ENCODE results near the gene ZFYVE28. TPM values are rescaled to one million over a fixed set of nuclear protein-coding genes. Genes with fewer than 3 reads are reported as not detected.

ZFYVE28 gene
- 10 to 100 TPM in 2 of 4 donors, 1 to 10 TPM in 2; 8.5 to 15.0 (median 11.7) TPM for total RNA-seq

GRCh38 chr4:2417765-2418649, at the start of gene ZFYVE28:
Gene ZFYVE28 (minus strand): TSS chr4:2418645. CDS start chr4:2418323, 322 bp downstream.
- TF ChIP-seq, protein P1, sequence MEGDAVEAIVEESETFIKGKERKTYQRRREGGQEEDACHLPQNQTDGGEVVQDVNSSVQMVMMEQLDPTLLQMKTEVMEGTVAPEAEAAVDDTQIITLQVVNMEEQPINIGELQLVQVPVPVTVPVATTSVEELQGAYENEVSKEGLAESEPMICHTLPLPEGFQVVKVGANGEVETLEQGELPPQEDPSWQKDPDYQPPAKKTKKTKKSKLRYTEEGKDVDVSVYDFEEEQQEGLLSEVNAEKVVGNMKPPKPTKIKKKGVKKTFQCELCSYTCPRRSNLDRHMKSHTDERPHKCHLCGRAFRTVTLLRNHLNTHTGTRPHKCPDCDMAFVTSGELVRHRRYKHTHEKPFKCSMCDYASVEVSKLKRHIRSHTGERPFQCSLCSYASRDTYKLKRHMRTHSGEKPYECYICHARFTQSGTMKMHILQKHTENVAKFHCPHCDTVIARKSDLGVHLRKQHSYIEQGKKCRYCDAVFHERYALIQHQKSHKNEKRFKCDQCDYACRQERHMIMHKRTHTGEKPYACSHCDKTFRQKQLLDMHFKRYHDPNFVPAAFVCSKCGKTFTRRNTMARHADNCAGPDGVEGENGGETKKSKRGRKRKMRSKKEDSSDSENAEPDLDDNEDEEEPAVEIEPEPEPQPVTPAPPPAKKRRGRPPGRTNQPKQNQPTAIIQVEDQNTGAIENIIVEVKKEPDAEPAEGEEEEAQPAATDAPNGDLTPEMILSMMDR (IDR thresholded peaks at IDR 0.05; ENCODE audit: low read depth), result no peak

- TF ChIP-seq, protein P1 (IDR thresholded peaks at IDR 0.05; ENCODE audit: low read depth), result no peak
These were observed 46.6 kb upstream of the ZFYVE28 start for GRCh38 chr4:2465032-2465431.

- TF ChIP-seq, protein P1 (IDR thresholded peaks at IDR 0.05; ENCODE audit: low read depth), result no peak
These were observed 44.7 kb upstream of the ZFYVE28 start for GRCh38 chr4:2462992-2463762.

DNA sequence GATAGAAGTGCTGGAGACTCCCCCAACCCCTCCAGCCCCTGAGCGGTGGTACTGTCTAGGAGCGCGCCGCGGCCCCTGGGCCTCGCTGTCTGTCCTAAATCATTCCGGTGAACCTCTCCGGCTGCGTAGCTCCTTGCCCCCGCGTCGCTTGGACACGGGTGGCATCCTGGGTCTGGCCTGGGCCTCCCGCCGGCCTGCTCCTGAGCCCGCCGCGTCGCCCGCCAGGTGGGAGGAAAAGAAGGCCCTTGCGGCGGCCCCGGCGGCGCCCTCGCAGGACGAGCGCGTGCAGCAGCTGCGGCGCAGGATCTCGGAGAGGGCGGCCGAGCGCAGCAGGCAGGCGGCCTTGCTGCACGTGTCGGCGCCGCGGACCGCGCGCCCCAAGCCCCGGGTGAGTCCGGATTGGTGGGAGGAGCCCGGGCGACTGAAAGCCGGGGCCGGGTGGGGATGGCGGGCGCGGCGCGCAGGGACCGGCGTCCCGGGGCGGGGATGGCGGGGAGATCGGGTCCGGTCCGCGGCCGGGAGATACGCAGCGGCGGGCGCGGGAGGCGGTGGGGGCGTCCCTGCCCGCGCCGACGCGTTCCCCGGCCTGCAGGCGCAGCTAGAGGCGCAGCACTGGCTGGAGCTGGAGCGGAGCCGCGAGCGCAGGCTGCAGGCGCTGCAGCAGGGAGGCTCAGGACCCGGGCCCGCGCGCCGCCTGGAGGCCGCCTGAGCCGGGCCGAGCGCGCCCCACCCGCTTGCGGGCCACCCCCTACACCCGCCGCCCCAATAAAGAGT, 44.0 kb upstream of the ZFYVE28 start:
- TF ChIP-seq, protein P1 (IDR thresholded peaks at IDR 0.05; ENCODE audit: low read depth), result no peak

DNA sequence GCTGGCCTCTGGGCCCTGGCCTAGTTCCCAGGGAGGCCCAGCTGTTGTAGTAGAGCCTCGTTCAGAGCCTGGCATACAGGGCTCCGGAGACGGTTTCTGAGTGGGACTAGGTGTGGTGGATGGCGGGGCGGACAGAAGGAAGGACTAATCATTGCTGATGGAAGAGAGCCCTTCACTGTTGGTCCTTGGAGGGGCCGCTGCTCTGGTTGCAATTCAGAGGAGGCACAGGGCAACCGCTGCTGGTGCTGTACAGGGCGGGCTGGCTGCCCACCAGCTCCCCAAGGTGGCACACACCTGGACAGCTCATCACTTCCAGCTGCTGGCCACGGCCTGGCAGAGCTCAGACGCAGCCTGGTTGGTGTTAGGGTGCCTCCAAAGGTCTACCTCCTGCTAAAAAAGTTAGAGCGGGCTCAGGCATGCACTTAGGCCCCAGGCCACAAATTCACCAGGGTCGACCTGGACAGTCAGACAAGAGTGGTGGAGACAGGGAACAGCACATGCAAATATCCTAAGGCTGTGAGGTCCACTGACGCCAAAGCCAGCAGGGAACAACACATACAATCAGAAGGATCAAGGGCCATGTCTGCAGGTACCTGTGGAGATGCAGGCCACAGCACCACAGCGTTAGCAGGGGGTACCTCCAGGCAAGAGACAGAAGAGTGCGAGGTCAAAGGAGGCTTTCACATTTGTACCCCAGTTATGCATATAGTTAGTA, 43.0 kb upstream of the ZFYVE28 start:
- TF ChIP-seq, protein P1 (IDR thresholded peaks at IDR 0.05; ENCODE audit: low read depth), result no peak

GRCh38 chr4:2459589-2460349, 41.3 kb upstream of the ZFYVE28 start:
- TF ChIP-seq, protein P1 (IDR thresholded peaks at IDR 0.05; ENCODE audit: low read depth), result no peak
